MV-4-11 (cell line): ENCODE data around the gene KCNIP3.
"Not testable (repeated sequence)": the region's sequence is repeated elsewhere in the genome, so short reads cannot be mapped to it uniquely, and the experiment has no call there.

Source experiments
- DNase-seq: peaks from one replicate; lab custom pipeline; 2025; lab: John Stamatoyannopoulos, UW

KCNIP3 gene

DNA sequence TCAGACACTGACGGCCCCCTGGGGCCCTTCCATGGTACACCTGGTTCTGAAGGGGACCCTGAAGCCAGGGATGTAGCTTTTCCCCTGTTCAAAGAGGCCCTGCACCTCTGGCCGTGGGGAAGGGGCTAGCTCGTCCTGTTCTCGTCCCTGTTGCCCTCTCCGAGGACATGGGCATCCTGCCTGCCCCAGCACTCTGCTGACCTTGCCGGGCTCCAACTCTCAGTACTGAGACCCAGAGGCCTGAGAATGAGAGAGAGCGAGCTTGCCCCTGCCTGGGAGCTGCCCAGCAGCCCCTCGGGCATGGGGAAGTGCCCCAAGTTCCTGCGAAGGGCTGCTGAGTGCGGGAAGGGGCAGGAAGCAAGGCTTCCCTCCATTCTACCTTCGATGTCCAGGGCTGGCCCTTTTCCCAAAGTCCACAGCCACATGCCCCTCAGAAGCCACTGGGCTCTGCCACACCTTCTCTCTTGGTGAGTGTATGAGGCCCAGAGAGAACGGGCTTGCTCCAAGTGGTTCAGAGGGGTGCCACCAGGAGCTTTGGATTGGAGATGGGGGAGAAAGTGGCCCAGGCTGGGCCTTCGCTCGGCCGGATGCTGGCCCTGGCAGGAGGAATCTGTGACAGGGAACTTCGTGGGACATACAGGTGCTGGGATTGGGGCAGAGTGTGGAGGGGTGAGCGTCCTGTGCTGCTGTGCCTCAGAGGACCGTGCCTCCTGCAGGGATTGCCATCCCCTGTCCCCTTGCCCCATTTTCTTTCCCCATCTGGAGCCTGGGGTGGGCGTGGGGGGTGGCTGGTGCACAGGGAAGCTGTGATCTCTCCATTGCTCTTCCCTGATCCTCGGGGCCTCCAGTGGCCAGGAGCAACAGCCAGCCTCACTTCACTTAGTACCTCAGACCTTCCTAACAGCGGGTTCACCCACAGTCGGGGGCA, 50.8 kb downstream of the KCNIP3 start:
- no peak for DNase-seq

DNA sequence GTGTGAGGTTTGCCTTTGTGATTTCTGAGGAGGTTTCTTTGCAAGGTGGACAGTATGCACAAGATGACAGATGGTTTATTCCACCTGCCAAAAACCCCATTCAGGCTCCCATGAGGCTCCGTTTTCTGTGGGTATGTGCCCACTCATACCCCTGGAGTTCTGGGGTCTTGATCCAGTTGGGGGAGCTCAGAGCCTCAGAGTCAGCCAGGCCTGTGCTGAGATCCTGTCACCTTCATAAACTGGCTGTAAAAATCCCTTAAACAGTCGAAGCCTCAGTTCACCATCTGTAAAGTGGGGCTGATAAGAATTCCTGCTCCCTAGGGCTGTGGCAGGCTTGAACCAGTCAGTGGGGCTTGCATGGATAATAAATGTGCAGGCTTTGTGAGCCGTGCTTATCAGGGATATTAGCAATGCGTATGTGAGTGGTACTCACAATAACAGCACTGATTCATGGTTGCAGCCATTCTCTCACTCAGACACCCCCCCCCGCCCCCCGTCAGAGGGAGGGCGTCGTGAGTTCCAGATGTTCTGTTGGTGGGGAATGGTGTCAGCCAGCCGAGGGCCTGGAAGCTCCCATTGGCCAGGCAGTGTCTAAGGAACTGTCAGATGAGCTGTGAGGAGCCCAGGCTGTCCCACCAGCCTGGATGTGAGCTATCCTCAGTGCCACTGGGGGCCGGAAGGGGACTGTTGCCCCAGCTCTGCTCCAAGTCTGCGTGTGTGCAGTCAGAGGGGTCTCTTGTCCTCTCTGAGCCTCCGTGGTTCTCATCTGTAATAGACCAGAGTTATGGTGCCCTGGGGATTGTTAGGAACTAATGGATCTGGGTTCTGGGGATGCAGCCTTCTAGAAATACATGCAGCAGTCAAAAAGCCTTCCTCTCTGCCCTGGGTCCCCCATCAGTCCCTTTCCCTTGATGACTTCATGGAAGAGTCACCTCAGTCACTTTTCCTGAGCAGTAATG, 51.7 kb downstream of the KCNIP3 start:
- DNase-seq, result no peak

DNA sequence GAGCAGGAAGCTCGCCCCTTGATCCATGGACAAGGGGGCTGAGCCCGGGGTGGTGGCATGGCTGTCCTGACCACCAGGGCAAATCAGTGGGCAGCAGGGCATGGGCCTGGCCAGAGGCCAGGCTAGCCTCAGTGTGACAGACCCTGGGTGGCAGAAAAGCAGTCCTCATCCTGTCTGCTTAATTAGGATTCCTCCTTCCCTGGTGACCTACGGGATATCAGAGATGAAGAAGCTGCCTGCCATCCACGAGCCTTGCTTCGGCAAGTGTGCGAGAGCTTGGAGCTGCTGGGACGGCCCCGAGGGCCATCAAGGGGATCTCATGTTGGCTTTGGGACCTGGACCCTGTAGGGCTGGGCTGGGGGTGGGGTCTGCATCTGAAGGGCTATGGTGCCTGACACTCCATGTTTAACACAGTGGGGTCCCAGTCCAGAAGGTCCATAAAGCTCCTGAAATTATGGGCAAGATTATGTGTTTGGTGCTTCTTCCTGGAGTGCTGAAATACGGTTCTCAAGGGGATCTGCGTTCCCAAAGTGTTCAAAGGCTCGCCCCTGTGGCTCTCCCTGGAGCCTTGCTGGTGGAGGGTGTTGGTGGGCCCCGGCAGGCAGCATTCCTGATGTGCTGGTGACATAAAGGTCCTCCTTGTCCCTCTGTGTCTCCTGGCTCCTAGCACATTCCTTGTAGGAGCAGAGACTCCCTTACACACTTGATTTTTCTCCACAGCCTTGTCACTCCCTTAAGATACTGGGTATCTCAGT, 52.6 kb downstream of the KCNIP3 start:
- no peak for DNase-seq

DNA sequence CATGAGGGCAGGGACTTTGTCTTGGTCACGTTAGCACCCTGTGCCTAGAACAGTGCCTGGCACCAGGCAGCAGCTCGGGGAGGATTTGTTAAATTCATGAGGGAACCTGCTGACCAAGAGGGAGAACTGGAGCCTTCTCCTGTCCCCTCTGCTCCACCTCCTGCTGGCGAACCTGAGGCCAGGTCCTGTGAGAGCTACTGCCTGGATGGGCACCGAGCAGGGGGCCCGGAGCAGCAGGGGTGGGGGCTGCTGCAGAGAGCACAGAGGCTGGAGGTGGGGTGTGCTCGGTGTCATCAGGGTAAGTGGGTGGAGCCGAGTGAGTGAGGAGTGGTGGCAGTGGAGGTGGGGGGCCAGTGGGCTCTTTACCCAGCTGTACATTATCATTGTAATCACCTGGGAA, 53.2 kb downstream of the KCNIP3 start:
- DNase-seq, result no peak

- DNase-seq, result no peak
Observed at GRCh38 chr2:95350774-95351597, 53.8 kb downstream of the KCNIP3 start.

- DNase-seq, result no peak
Observed at GRCh38 chr2:95351598-95351915, 54.4 kb downstream of the KCNIP3 start.

- DNase-seq, result no peak
Observed at GRCh38 chr2:95352310-95353054, 55.3 kb downstream of the KCNIP3 start.

DNA sequence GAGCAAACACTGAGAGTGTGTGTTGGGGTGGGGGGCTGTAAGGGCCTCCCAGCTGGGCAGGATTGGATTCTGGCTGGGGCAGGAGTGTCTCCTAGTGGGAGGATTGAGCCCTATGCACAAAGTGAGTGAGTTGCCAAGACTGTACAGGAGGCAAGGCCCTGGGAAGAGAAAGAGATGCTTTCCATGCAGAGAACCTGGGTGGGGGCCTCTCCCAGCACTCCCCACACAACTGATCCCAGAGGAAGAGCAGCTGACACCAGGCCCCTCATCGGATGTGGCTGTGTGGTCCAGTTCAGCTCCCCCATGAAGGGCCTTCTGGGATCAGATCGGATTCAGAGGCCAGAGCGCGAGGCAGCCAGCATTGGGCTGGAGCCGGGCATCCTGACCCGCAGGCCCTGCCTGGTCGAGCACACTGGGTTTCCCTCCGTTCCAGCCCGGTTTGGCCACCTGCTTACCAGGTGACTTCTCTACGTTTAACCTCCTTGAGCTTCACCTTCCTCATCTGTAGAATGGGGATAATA, 56.0 kb downstream of the KCNIP3 start:
- no peak for DNase-seq

- peak; percentile 90 for DNase-seq
Observed at GRCh38 chr2:95353613-95354468, 56.7 kb downstream of the KCNIP3 start.

- no peak for DNase-seq
Observed at GRCh38 chr2:95354469-95354901, 57.3 kb downstream of the KCNIP3 start.

- no peak for DNase-seq
Observed at GRCh38 chr2:95354925-95355324, 57.8 kb downstream of the KCNIP3 start.

GRCh38 chr2:95355486-95355885, 58.3 kb downstream of the KCNIP3 start:
- not testable (repeated sequence) for DNase-seq

DNA sequence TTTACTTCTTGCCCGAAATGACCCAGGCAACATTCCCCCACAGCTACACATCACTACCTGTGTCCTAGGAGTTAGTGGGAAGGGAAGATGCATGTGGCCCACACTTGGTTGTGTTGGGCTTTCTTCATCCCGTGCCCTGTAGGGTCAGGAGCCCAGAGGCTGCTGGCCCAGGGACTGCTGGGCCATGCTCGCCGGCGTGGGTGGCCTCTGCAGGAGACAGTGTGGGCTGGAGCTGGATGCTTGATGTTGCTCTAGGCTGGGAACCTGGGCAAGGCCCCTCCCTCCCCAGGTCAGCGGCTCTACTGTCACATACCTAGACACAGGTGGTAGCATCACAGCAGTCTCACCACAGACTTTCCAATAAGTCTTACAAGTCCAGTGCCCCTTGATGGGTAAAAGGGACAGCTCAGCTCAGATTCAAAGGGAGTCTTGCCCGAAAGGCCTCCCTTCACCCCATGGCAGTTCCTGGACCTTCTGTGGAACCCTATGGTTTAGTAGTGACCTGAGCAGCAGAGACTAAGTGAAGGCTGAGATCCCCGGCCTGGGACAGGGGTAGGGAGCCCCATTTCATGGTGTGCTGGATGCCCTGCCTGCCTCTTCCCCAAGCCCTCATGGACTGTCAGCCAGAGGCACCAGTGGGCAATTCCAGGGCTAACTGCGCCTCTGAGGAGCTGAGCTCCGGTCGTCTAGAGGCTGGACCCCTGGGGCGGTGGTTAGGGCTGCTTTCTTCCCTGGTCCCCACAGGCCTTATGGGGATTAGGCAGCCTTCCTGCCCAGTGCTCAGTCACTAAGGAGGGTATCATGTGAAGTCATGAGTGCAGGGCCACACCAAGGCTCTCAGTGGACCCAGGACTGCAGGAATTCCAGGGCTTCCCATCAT, 59.9 kb downstream of the KCNIP3 start:
- DNase-seq, result no peak

DNA sequence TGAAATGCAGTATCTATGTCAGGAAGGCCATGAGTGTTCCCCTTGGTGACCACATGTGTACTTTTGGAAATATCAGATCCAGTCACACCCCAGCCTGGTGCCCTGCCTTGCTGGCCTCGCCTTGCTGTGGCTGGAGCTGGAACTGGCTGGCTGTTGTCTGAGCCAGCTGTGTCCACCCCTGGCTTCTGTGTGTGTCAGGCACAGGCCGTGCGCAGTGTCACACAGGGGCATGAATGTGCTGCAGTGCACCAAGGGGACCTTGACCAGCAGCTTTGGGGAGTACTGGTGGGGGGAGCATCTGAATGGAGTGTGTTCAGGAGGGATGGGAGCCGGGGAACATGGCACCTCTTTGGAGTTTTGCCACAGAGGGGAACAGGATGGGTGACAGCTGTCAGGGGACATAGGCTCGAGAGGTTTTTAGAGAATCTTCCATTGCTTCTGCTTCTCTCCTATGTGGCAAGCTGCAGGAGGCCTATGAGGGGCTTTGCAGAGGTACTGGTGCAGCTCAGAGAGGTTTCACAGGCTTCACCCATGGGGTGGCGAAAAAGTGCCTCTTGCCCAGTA, 60.7 kb downstream of the KCNIP3 start:
- no peak for DNase-seq

DNA sequence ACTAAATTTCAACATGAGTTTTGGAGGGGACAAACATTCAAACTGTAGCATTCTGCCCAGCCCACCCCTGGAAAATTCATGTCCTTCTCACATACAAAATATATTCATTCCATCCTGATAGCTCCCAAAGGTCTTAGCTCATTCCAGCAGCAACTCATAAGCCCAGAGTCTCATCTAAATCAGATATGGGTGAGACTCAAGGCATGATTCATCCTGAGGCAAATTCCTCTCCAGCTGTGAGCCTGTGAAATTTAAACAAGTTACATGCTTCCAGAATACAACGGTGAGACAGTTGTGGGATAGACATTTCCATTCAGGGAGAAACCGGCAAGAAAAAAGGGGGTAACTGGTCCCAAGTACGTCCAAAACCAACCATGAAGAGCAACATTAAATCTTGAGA, 61.9 kb downstream of the KCNIP3 start:
- DNase-seq, result no peak

- DNase-seq, result no peak
Observed at GRCh38 chr2:95359501-95359930, 62.4 kb downstream of the KCNIP3 start.

DNA sequence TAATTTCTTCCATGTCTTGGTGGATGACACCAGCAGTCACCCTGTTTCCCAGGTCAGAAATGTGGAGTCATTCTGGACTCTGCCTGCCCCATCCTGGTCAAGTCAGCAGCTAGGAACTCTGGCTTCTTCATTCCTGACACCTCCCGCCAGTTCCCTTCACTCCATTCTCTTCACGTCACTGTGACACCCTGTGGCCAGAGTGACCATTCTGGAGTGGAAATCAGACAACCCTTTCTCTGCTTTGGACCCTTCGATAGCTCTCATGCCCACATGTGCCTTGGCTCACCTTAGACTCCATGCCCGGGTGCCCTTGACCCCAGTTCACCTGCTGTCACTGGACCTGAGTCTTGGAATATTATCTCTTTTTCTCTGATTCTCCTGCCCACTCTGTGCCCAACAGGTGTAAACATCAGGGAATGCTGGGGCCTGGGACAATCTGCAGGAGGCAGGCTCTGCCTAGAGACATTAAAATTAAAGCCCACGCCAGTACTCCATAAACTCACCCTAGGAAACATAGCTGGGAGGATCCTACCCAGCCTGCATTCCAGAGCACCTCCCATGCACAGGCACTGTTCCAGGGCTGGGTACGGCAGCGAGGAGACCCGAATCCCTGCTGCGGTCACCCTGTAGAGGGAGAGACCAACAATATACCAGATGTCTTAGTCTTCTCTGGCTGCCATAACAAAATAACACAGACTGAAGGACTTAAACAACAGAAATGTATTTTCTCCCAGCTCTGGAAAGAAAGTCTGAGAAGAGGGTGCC, 64.3 kb downstream of the KCNIP3 start:
- no peak for DNase-seq
